ENCODE results near the gene ITGAL. TPM values are rescaled to one million over a fixed set of nuclear protein-coding genes. Genes with fewer than 3 reads are reported as not detected.

Gene ITGAL
- total and polyA plus RNA-seq, 3 donors from 2014 or later = 2.8 to 6.7 (median 5.0) TPM

DNA sequence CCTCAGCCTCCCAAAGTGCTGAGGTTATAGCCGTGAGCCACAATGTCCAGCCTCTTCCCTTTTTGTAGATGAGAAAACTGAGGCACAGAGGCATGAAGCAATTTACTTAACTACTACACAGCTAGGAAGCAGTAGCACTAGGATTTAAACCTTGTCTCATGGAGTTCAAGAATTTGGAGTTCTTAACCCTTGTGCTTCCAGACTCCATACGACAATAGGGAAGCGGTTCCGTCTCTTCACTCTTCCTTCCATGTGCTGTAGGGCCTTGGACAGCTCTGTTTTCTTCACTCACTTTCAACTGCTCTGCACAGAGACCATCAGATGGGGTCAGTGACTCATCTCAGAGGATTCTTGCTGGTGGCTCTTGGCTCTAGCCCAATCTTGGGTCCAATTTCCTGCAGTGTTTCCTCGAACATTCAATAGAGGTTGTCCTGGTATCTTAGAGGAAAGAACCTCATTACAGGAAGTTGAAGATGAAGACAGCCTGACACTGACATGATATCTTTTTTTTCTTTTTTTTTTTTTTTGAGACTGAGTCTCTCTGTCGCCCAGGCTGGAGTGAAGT lies 19.3 kb downstream of the ITGAL start:
- no peaks in the 10 kb centered on the region for H3K9me3 ChIP-seq
- TF ChIP-seq POLR2A (IDR thresholded peaks at IDR 0.05) (no peak), CTCF (IDR thresholded peaks at IDR 0.05) (no peak)
- 62 to 64% methylated on average over 6 of the region's 6 CpGs for WGBS, 2 donors
- no peak overlapping the region for H3K27ac ChIP-seq
- H3K36me3 ChIP-seq (ENCODE audit: low read depth, missing control alignments) = no peaks in the 10 kb centered on the region
- no peaks in the 10 kb centered on the region for H3K4me1 ChIP-seq
- no peak for DNase-seq
- intact Hi-C loops (cut with DNase I; ENCODE audit: low total_unique reads) = no loop called here
- H3K27me3 ChIP-seq = no peaks in the 10 kb centered on the region
- no peak overlapping the region for H3K4me3 ChIP-seq

- no peak overlapping the region for H3K4me3 ChIP-seq
- no peak for TF ChIP-seq CTCF (IDR thresholded peaks at IDR 0.05)
- TF ChIP-seq POLR2A (IDR thresholded peaks at IDR 0.05) = no peak
- H3K27me3 ChIP-seq = no peaks in the 10 kb centered on the region
- DNase-seq = no peak
- intact Hi-C loops (cut with DNase I; ENCODE audit: low total_unique reads) = no loop called here
- 81 to 86% methylated on average over 8 to 11 of the region's 11 CpGs for WGBS, 2 donors
- no peaks in the 10 kb centered on the region for H3K4me1 ChIP-seq
- no peaks in the 10 kb centered on the region for H3K36me3 ChIP-seq (ENCODE audit: low read depth, missing control alignments)
- H3K27ac ChIP-seq = no peak overlapping the region
- no peaks in the 10 kb centered on the region for H3K9me3 ChIP-seq
These were observed 21.5 kb downstream of the ITGAL start for GRCh38 chr16:30493941-30494488.

DNA sequence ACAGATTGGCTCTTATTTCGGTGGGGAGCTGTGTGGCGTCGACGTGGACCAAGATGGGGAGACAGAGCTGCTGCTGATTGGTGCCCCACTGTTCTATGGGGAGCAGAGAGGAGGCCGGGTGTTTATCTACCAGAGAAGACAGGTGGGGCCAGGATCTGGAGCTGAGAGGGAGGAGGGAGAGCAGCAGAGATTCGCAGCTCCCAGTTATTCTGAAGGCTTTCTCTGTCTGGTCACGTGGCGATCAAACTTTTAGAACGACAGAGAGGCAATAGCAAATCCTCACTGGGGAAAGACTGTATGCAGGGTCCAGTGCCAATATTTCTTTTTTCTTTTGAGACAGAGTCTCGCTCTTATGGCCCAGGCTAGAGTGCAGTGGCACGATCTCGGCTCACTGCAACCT lies 22.2 kb downstream of the ITGAL start:
- no peak for DNase-seq
- intact Hi-C loops (cut with DNase I; ENCODE audit: low total_unique reads) = no loop called here
- Histone ChIP-seq H3K36me3 (ENCODE audit: low read depth, missing control alignments) (no peaks in the 10 kb centered on the region), H3K27me3 (no peaks in the 10 kb centered on the region), H3K27ac (no peak overlapping the region), H3K4me3 (no peak overlapping the region), H3K9me3 (no peaks in the 10 kb centered on the region), H3K4me1 (no peaks in the 10 kb centered on the region)
- TF ChIP-seq CTCF (IDR thresholded peaks at IDR 0.05) = no peak
- TF ChIP-seq POLR2A (IDR thresholded peaks at IDR 0.05) = no peak
- WGBS, 2 donors = 69 to 71% methylated on average over 12 of the region's 12 CpGs

- Histone ChIP-seq H3K27me3 (no peaks in the 10 kb centered on the region), H3K9me3 (no peaks in the 10 kb centered on the region), H3K27ac (no peak overlapping the region), H3K4me1 (no peaks in the 10 kb centered on the region), H3K4me3 (no peak overlapping the region), H3K36me3 (ENCODE audit: low read depth, missing control alignments) (no peaks in the 10 kb centered on the region)
- WGBS, 2 donors = 77 to 80% methylated on average over 8 of the region's 8 CpGs
- intact Hi-C loops (cut with DNase I; ENCODE audit: low total_unique reads) = no loop called here
- no peak for DNase-seq
- TF ChIP-seq CTCF (IDR thresholded peaks at IDR 0.05) (no peak), POLR2A (IDR thresholded peaks at IDR 0.05) (no peak)
These were observed 26.7 kb downstream of the ITGAL start for GRCh38 chr16:30499284-30499683.

Data from testis (tissue), 3 donors.